ENCODE data around the gene SCPEP1. TPM values are rescaled to one million over a fixed set of nuclear protein-coding genes. Genes with fewer than 3 reads are reported as not detected.
A peak's percentile ranks its signal among the peaks of the same experiment; 100 is the strongest.

The SCPEP1 gene
- total RNA-seq, 2 experiments from 2014 or later = 15.8 to 16.6 TPM

- ATAC-seq (ENCODE audit: low read depth) = no peak
- Mint-ChIP-seq H3K36me3 (no peaks in the 10 kb centered on the region), H3K9me3 (no peaks in the 10 kb centered on the region), H3K4me3 (peak overlapping the region; percentile 77), H3K27ac (no peak overlapping the region), H3K4me1 (peaks cover 16% of the 10 kb centered on the region), H3K27me3 (peaks cover 75% of the 10 kb centered on the region)
- no peak for DNase-seq
- POLR2A ChIA-PET = interaction anchor here (0.7 kb wide), 1 partner anchor 11 kb away, joined by 3 read pairs; no protein-coding TSS in a partner anchor
These were observed 67.3 kb downstream of the SCPEP1 start for GRCh38 chr17:57044976-57045867.

GRCh38 chr17:57045868-57046704 lies 68.2 kb downstream of the SCPEP1 start:
- peak; percentile 56 for ATAC-seq (ENCODE audit: low read depth)
- Mint-ChIP-seq H3K4me3 (peak overlapping the region; percentile 77), H3K9me3 (no peaks in the 10 kb centered on the region), H3K27me3 (peaks cover 71% of the 10 kb centered on the region), H3K4me1 (peaks cover 16% of the 10 kb centered on the region), H3K36me3 (no peaks in the 10 kb centered on the region), H3K27ac (no peak overlapping the region)
- peak; percentile 53 for DNase-seq
- POLR2A ChIA-PET = interaction anchor here (0.7 kb wide), 2 partner anchors 8 to 11 kb away, joined by 3 to 4 read pairs; no protein-coding TSS in a partner anchor

- ATAC-seq (ENCODE audit: low read depth) (no peak), DNase-seq (no peak)
- no peaks in the 10 kb centered on the region for H3K9me3 Mint-ChIP-seq
- H3K36me3 Mint-ChIP-seq = no peaks in the 10 kb centered on the region
- H3K27ac Mint-ChIP-seq = no peak overlapping the region
- POLR2A ChIA-PET = interaction anchor here (0.7 kb wide), 1 partner anchor 9 kb away, joined by 4 read pairs; no protein-coding TSS in a partner anchor
- peaks cover 16% of the 10 kb centered on the region for H3K4me1 Mint-ChIP-seq
- peaks cover 66% of the 10 kb centered on the region for H3K27me3 Mint-ChIP-seq
- H3K4me3 Mint-ChIP-seq = peak overlapping the region; percentile 77
These were observed 68.8 kb downstream of the SCPEP1 start for GRCh38 chr17:57046749-57047148.

- Mint-ChIP-seq H3K4me1 (peaks cover 16% of the 10 kb centered on the region), H3K27me3 (peaks cover 56% of the 10 kb centered on the region), H3K9me3 (no peaks in the 10 kb centered on the region), H3K4me3 (no peak overlapping the region), H3K27ac (no peak overlapping the region), H3K36me3 (no peaks in the 10 kb centered on the region)
- POLR2A ChIA-PET = no interaction called here
- ATAC-seq (ENCODE audit: low read depth) (no peak), DNase-seq (no peak)
These were observed 70.2 kb downstream of the SCPEP1 start for GRCh38 chr17:57048096-57048495.

GRCh38 chr17:57050306-57050705 lies 72.4 kb downstream of the SCPEP1 start:
- peaks cover 34% of the 10 kb centered on the region for H3K27me3 Mint-ChIP-seq
- H3K4me1 Mint-ChIP-seq = peaks cover 22% of the 10 kb centered on the region
- POLR2A ChIA-PET = no interaction called here
- DNase-seq (no peak), ATAC-seq (ENCODE audit: low read depth) (no peak)
- H3K27ac Mint-ChIP-seq = no peak overlapping the region
- no peaks in the 10 kb centered on the region for H3K9me3 Mint-ChIP-seq
- H3K36me3 Mint-ChIP-seq = no peaks in the 10 kb centered on the region
- no peak overlapping the region for H3K4me3 Mint-ChIP-seq

GRCh38 chr17:57051886-57052361 lies 74.0 kb downstream of the SCPEP1 start:
- H3K4me1 Mint-ChIP-seq = peaks cover 16% of the 10 kb centered on the region
- DNase-seq (no peak), ATAC-seq (ENCODE audit: low read depth) (no peak)
- no peak overlapping the region for H3K4me3 Mint-ChIP-seq
- POLR2A ChIA-PET = no interaction called here
- no peaks in the 10 kb centered on the region for H3K36me3 Mint-ChIP-seq
- H3K27ac Mint-ChIP-seq = no peak overlapping the region
- H3K9me3 Mint-ChIP-seq = no peaks in the 10 kb centered on the region
- H3K27me3 Mint-ChIP-seq = peaks cover 18% of the 10 kb centered on the region

Other genes starting within 250 kb of the SCPEP1 start
- gene C17orf67, start 144.2 kb upstream of the SCPEP1 start, total RNA-seq = 1 to 10 TPM; 5.1 to 5.4 TPM
- gene DGKE, start 144.0 kb upstream of the SCPEP1 start, total RNA-seq = 10 to 100 TPM; 30.0 to 30.9 TPM
- 100 to 1,000 TPM; 139 to 141 TPM for gene TRIM25, start 64.1 kb upstream of the SCPEP1 start, total RNA-seq
- 10 to 100 TPM; 16.4 TPM for gene COIL, start 17.1 kb upstream of the SCPEP1 start, total RNA-seq
- gene AKAP1, start 107.1 kb downstream of the SCPEP1 start, total RNA-seq = 10 to 100 TPM; 21.4 to 23.8 TPM